ENCODE results near the gene CLTB.

CLTB gene

GRCh38 chr5:176415952-176416924 lies at the start of gene CLTB:
CLTB (minus strand) TSS chr5:176416539; CDS start chr5:176416363, 176 bp downstream.
- Histone ChIP-seq H3K4me2 (peak within 1 kb of the TSS; percentile 92 to 99 (median 95)), H3K9me3 (replicated peaks in 1 of 11) (peaks cover 6 to 18% (median 17%) of the 10 kb centered on the region in 11 experiments), H4K20me1 (peaks cover 2 to 34% (median 24%) of the 10 kb centered on the region in 11 experiments; a peak in 15 of 22 replicates), H3K9ac (peak within 1 kb of the TSS; percentile 73 to 94 (median 85)), H3K36me3 (peaks cover 0 to under 1% (median 0%) of the 10 kb centered on the region in 11 experiments; a peak in 2 of 22 replicates), H3K4me3 (peak within 1 kb of the TSS; percentile 73 to 95 (median 86)), H3K4me1 (peaks cover 18 to 41% (median 34%) of the 10 kb centered on the region in 10 experiments), H3K27me3 (no peaks in the 10 kb centered on the region), H3K27ac (peak within 1 kb of the TSS; percentile 70 to 87 (median 80))
- TF ChIP-seq Cebpa-rat (IDR thresholded peaks at IDR 0.05): no peak

GRCh38 chr5:176463113-176463764 lies 46.9 kb upstream of the CLTB start:
- Histone ChIP-seq H3K4me1 (peaks cover 4 to 36% (median 18%) of the 10 kb centered on the region in 10 experiments; a peak in 16 of 20 replicates), H3K27me3 (no peaks in the 10 kb centered on the region), H3K36me3 (peaks cover 17 to 78% (median 68%) of the 10 kb centered on the region in 11 experiments), H4K20me1 (peaks cover 17 to 96% (median 78%) of the 10 kb centered on the region in 11 experiments; a peak in 20 of 22 replicates), H3K4me3 (no peak overlapping the region), H3K4me2 (no peak overlapping the region), H3K9ac (no peak overlapping the region), H3K27ac (no peak overlapping the region), H3K9me3 (replicated peaks in 1 of 11) (peaks cover 0 to 18% (median 8%) of the 10 kb centered on the region in 11 experiments; a peak in 6 of 22 replicates)
- no peak for TF ChIP-seq Cebpa-rat (IDR thresholded peaks at IDR 0.05)

GRCh38 chr5:176461349-176461748 lies 45.0 kb upstream of the CLTB start:
- no peak overlapping the region for H3K27ac ChIP-seq
- no peak overlapping the region for H3K4me3 ChIP-seq
- no peaks in the 10 kb centered on the region for H3K27me3 ChIP-seq
- H3K36me3 ChIP-seq: peaks cover 26 to 79% (median 63%) of the 10 kb centered on the region in 11 experiments
- no peak overlapping the region for H3K9ac ChIP-seq
- H4K20me1 ChIP-seq: peaks cover 24 to 98% (median 80%) of the 10 kb centered on the region in 11 experiments; a peak in 20 of 22 replicates
- peaks cover 4 to 21% (median 11%) of the 10 kb centered on the region in 10 experiments; a peak in 16 of 20 replicates for H3K4me1 ChIP-seq
- no peak for TF ChIP-seq Cebpa-rat (IDR thresholded peaks at IDR 0.05)
- H3K9me3 ChIP-seq (replicated peaks in 1 of 11): peaks cover 0 to 18% (median 8%) of the 10 kb centered on the region in 11 experiments; a peak in 6 of 22 replicates
- H3K4me2 ChIP-seq: peak overlapping the region in 2 of 11 experiments; percentile 1 to 17; a peak in 2 of 22 replicates

- Histone ChIP-seq H3K27me3 (no peaks in the 10 kb centered on the region), H3K9me3 (replicated peaks in 1 of 11) (peaks cover 0 to 18% (median 8%) of the 10 kb centered on the region in 11 experiments; a peak in 6 of 22 replicates), H3K27ac (no peak overlapping the region), H3K36me3 (peaks cover 18 to 81% (median 50%) of the 10 kb centered on the region in 11 experiments), H3K9ac (no peak overlapping the region), H3K4me3 (no peak overlapping the region), H3K4me2 (no peak overlapping the region), H3K4me1 (peaks cover 0 to 14% (median 7%) of the 10 kb centered on the region in 10 experiments; a peak in 5 of 20 replicates), H4K20me1 (peaks cover 24 to 97% (median 82%) of the 10 kb centered on the region in 11 experiments; a peak in 20 of 22 replicates)
- no peak for TF ChIP-seq Cebpa-rat (IDR thresholded peaks at IDR 0.05)
These were observed 42.7 kb upstream of the CLTB start for GRCh38 chr5:176458904-176459561.

- no peak for TF ChIP-seq Cebpa-rat (IDR thresholded peaks at IDR 0.05)
- no peak overlapping the region for H3K4me3 ChIP-seq
- peaks cover 16 to 91% (median 64%) of the 10 kb centered on the region in 11 experiments; a peak in 18 of 22 replicates for H4K20me1 ChIP-seq
- H3K36me3 ChIP-seq: peaks cover 33 to 80% (median 51%) of the 10 kb centered on the region in 11 experiments
- no peak overlapping the region for H3K9ac ChIP-seq
- peaks cover 0 to 9% (median 4%) of the 10 kb centered on the region in 11 experiments; a peak in 6 of 22 replicates for H3K9me3 ChIP-seq (replicated peaks in 1 of 11)
- H3K27me3 ChIP-seq: no peaks in the 10 kb centered on the region
- H3K4me1 ChIP-seq: peaks cover 4 to 18% (median 8%) of the 10 kb centered on the region in 10 experiments; a peak in 18 of 20 replicates
- no peak overlapping the region for H3K27ac ChIP-seq
- H3K4me2 ChIP-seq: no peak overlapping the region
These were observed 38.5 kb upstream of the CLTB start for GRCh38 chr5:176454724-176455394.

- no peak for TF ChIP-seq Cebpa-rat (IDR thresholded peaks at IDR 0.05)
- Histone ChIP-seq H3K27me3 (no peaks in the 10 kb centered on the region), H4K20me1 (peaks cover 8 to 46% (median 30%) of the 10 kb centered on the region in 11 experiments; a peak in 18 of 22 replicates), H3K4me3 (peak overlapping the region in 4 of 10 experiments; percentile 82 to 96 (median 92); a peak in 4 of 20 replicates), H3K4me2 (peak overlapping the region; percentile 81 to 99 (median 93); a peak in 21 of 22 replicates), H3K9ac (peak overlapping the region in 3 of 11 experiments; percentile 45 to 96 (median 89); a peak in 2 of 22 replicates), H3K27ac (no peak overlapping the region), H3K36me3 (peaks cover 24 to 44% (median 30%) of the 10 kb centered on the region in 11 experiments), H3K9me3 (replicated peaks in 1 of 11) (no peaks in the 10 kb centered on the region), H3K4me1 (peaks cover 25 to 42% (median 38%) of the 10 kb centered on the region in 10 experiments)
These were observed 33.7 kb upstream of the CLTB start for GRCh38 chr5:176450077-176450476.

- peak within 1 kb of the TSS; percentile 80 to 96 (median 92) for H3K4me3 ChIP-seq
- peaks cover 6 to 26% (median 12%) of the 10 kb centered on the region in 11 experiments; a peak in 15 of 22 replicates for H4K20me1 ChIP-seq
- no peak for TF ChIP-seq Cebpa-rat (IDR thresholded peaks at IDR 0.05)
- peak within 1 kb of the TSS; percentile 85 to 98 (median 91) for H3K27ac ChIP-seq
- peaks cover 8 to 24% (median 12%) of the 10 kb centered on the region in 11 experiments; a peak in 21 of 22 replicates for H3K36me3 ChIP-seq
- peaks cover 25 to 42% (median 38%) of the 10 kb centered on the region in 10 experiments for H3K4me1 ChIP-seq
- H3K9ac ChIP-seq: peak within 1 kb of the TSS; percentile 88 to 97 (median 92)
- H3K9me3 ChIP-seq (replicated peaks in 1 of 11): no peaks in the 10 kb centered on the region
- no peaks in the 10 kb centered on the region for H3K27me3 ChIP-seq
- H3K4me2 ChIP-seq: peak within 1 kb of the TSS; percentile 92 to 99 (median 95)
These were observed 31.8 kb upstream of the CLTB start, which contains the start of gene FAF2 for GRCh38 chr5:176447978-176448608. FAF2 (plus strand) TSS chr5:176448385; CDS start chr5:176448408, 23 bp downstream.

All from BLaER1 treated with 17β-estradiol and CSF1 and Interleukin-3, amounts not matched to agents 10 nM and 100 nM (cell line).